GM12872 (cell line): Measurements from ENCODE around the gene SLC9A6.

ENCODE experiments used
- CTCF ChIP-seq: IDR thresholded peaks from 3 replicates; pipeline ENCODE4 v1.5.1; 2011; ENCODE audit warnings: low read depth, mild to moderate bottlenecking, low read length, moderate library complexity; ENCODE audit not compliant: insufficient read depth

The SLC9A6 gene

GRCh38 chrX:136015016-136015415 is 29.8 kb downstream of the SLC9A6 start:
- no peak for TF ChIP-seq CTCF

- TF ChIP-seq CTCF = no peak
Measured at GRCh38 chrX:136016881-136017280, 31.6 kb downstream of the SLC9A6 start.

DNA sequence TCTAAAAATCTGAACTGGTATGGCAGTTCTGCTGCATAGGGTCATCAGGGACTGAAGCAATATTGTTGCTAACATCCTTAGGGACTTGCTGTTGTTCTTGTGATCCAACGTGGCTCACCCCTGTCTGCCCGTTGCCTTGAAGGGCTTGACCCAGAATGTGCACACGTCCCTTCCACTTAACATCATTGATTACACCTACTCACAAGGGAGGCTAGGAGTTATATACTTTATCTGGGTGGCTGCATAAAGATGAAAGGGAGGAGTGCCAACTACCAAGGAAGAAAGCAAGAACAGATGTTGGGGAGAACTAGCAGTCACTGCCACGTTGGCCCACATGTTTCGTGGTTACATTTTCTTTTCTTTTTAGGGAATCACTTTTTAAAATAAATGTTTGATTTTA is 34.0 kb downstream of the SLC9A6 start:
- no peak for TF ChIP-seq CTCF

- TF ChIP-seq CTCF = no peak
Measured at GRCh38 chrX:136021160-136021559, 35.9 kb downstream of the SLC9A6 start.

DNA sequence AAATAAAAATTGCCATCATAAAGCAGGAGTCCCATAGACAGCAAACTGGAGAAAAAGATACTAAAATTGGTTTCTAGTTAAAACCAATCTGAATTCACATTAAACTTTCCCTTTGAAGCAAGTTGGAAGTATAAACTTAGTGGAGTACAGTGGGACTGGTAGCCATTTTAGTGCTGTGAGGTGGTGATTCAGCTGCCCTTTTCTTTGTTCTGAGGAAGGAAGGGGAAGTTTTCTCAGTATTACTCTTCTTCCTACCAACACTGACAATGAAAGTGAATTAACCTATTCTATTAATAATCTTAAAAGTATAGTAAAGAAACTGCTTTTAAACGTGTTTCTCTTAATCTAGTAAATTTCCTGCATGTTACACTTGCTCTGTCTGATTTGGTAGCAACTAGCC is 36.7 kb downstream of the SLC9A6 start:
- TF ChIP-seq CTCF = no peak

DNA sequence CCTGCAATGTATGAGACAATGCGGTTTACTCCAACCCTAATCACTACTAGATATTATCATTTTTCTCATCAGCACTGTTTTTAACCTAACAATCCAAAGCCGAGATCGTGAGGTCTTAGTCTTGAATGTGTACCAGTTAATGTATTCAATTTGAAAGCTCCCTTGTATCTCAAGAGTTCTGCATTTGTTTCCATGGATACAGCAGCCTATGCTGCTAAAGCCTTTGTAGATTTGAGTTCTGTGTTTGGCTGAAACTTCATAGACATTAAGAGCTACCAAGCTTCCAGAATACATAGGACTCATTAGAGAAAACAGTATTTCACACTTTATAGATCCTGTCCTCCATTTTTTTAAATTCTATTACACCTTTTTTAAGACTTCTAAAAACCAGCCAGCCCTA is 39.9 kb downstream of the SLC9A6 start:
- TF ChIP-seq CTCF = no peak

GRCh38 chrX:136028383-136028984 is 43.2 kb downstream of the SLC9A6 start:
- TF ChIP-seq CTCF = peak; percentile 44; the same call in 1 of the 3 replicates
